ENCODE data around the gene PCDH7. TPM values are rescaled to one million over a fixed set of nuclear protein-coding genes. Genes with fewer than 3 reads are reported as not detected.

Gene PCDH7
- polyA plus RNA-seq, 2 of the 4 experiments (the other 2 are of a cell fraction) = 0.04 to 0.16 TPM

- DNase-seq (ENCODE audit: low read depth in 1 of 2, low spot score in 1 of 2) = peak; percentile 16 to 18
- peak; percentile 47 to 64; a peak in 5 of 6 replicates for ATAC-seq
- no peak for FAIRE-seq
- Histone ChIP-seq H3K4me2 (peak overlapping the region; percentile 91), H3K4me1 (peaks cover 5% of the 10 kb centered on the region; the same call in 1 of the 3 replicates), H3K27ac (no peak overlapping the region), H3K9me3 (no peaks in the 10 kb centered on the region), H3K4me3 (peak overlapping the region; percentile 41)
- 0% methylated on average over 24 of the region's 42 CpGs for WGBS (ENCODE audit: missing lambda C conversion rate)
- ChIA-PET POLR2A (no interaction called here), CTCF (no interaction called here)
- TF ChIP-seq, protein P1, sequence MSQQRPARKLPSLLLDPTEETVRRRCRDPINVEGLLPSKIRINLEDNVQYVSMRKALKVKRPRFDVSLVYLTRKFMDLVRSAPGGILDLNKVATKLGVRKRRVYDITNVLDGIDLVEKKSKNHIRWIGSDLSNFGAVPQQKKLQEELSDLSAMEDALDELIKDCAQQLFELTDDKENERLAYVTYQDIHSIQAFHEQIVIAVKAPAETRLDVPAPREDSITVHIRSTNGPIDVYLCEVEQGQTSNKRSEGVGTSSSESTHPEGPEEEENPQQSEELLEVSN (IDR thresholded peaks at IDR 0.05; ENCODE audit: borderline replicate concordance, low read depth) = no peak
These were observed 632 bp upstream of the PCDH7 start for GRCh38 chr4:30719454-30720020.

DNA sequence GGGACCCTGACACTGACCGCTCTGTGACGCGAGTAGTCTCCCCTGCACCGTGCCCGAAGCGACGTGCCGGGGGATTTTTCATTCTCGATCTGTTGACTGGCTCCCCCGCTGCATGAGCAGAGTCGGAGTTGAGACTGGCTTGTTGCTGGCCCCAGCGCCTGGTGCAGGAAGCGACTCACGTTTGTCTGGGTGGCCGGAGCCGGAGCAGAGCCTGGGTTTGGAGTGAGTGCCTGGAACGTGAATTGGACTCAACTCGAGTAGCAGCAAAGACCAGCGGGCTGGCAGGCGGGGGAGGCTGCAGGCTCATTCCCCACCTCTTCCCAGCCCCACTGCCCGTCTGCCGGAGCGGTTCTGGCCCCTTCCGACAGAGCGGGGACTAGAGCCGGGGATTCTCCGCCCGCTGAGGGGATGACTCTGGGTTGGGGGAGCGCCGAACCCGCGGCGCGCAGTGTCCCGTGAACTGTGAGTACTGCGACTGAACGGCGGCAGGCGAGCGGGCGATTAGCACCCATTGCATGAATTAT lies 554 bp downstream of the PCDH7 start:
- Histone ChIP-seq H3K4me2 (peak overlapping the region; percentile 91), H3K9me3 (no peaks in the 10 kb centered on the region), H3K4me3 (peak overlapping the region; percentile 41), H3K4me1 (peaks cover 5% of the 10 kb centered on the region; the same call in 1 of the 3 replicates), H3K27ac (no peak overlapping the region)
- WGBS (ENCODE audit: missing lambda C conversion rate) = 8% methylated on average over 8 of the region's 41 CpGs
- DNase-seq (ENCODE audit: low read depth in 1 of 2, low spot score in 1 of 2) (peak; percentile 4 to 7), ATAC-seq (peak; percentile 39), FAIRE-seq (no peak)
- TF ChIP-seq RAD21 (conservative IDR thresholded peaks at IDR 0.05 in 1 of 2, IDR thresholded peaks at IDR 0.05 in 1 of 2) (no peak), CTCF (IDR thresholded peaks at IDR 0.05) (no peak), ZC3H11A (IDR thresholded peaks at IDR 0.05) (no peak), TFCP2L1 (CRISPR knock-in tag; IDR thresholded peaks at IDR 0.05) (no peak), EHF (CRISPR knock-in tag; IDR thresholded peaks at IDR 0.05) (no peak), JUN (IDR thresholded peaks at IDR 0.05) (no peak), HOXB5 (CRISPR knock-in tag; IDR thresholded peaks at IDR 0.05) (no peak), FOSL2 (IDR thresholded peaks at IDR 0.05) (no peak), FOSL2 (CRISPR knock-in tag; IDR thresholded peaks at IDR 0.05) (no peak), SREBF2 (IDR thresholded peaks at IDR 0.05) (no peak)
- CTCF ChIA-PET = no interaction called here
- POLR2A ChIA-PET = no interaction called here

DNA sequence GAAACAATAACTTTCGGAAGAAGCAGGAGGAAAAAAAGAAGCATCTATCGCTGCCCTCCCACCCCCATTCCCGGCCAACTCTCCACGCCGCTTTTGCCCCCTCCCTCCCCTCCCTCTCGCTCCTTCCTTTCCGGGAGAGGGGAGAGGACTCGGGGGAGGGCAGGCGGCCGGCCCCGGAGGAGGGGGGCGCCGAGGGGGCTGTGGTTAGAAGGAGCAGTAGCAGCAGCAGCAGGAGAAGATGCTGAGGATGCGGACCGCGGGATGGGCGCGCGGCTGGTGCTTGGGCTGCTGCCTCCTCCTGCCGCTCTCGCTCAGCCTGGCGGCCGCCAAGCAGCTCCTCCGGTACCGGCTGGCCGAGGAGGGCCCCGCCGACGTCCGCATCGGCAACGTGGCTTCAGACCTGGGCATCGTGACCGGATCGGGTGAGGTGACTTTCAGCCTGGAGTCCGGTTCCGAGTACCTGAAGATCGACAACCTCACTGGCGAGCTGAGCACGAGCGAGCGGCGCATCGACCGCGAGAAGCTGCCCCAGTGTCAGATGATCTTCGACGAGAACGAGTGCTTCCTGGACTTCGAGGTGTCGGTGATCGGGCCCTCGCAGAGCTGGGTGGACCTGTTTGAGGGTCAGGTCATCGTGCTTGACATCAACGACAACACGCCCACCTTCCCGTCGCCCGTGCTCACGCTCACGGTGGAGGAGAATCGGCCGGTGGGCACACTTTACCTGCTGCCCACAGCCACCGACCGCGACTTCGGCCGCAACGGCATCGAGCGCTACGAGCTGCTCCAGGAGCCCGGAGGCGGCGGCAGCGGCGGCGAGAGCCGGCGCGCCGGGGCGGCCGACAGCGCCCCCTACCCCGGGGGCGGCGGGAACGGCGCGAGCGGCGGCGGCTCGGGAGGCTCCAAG lies 1.3 kb downstream of the PCDH7 start:
- peak; percentile 16 to 29; a peak in 2 of 6 replicates for ATAC-seq

More for the DNA sequence above, 1.3 kb downstream of the PCDH7 start:
- POLR2A ChIA-PET = no interaction called here
- Histone ChIP-seq H3K9me3 (no peaks in the 10 kb centered on the region), H3K4me2 (peak overlapping the region; percentile 91), H3K4me1 (peaks cover 5% of the 10 kb centered on the region; the same call in 1 of the 3 replicates), H3K27ac (no peak overlapping the region), H3K4me3 (peak overlapping the region; percentile 41; the same call in 2 of the 3 replicates)
- FAIRE-seq = no peak
- CTCF ChIA-PET = no interaction called here
- TF ChIP-seq POLR2A (IDR thresholded peaks at IDR 0.05; ENCODE audit: low read length) = no peak
- TF ChIP-seq CTCF (IDR thresholded peaks at IDR 0.05) = 0 out of 3 replicates have a peak, but pooled peaks have one; percentile 10
- TF ChIP-seq ELK1 (IDR thresholded peaks at IDR 0.05; ENCODE audit: low read depth, low read length) = no peak
- TF ChIP-seq USF2 (IDR thresholded peaks at IDR 0.05) = no peak
- WGBS (ENCODE audit: missing lambda C conversion rate) = 0% methylated on average over 3 of the region's 95 CpGs
- peak; percentile 3 to 12 for DNase-seq (ENCODE audit: low read depth in 1 of 2, low spot score in 1 of 2)
